Omental fat pad (tissue), 4 donors: Measurements from ENCODE around the gene GNPTAB. TPM values are rescaled to one million over a fixed set of nuclear protein-coding genes. Genes with fewer than 3 reads are reported as not detected.
A peak's percentile ranks its signal among the peaks of the same experiment; 100 is the strongest.

Source experiments
- ATAC-seq: fragments of 150-250 bp; one replicate; pipeline ENCODE4 v1.9.1; 2016; ENCODE audit warnings: mild to moderate bottlenecking, moderate library complexity; ENCODE audit not compliant: low FRiP score
- DNase-seq: peaks from one replicate; pipeline ENCODE4 v3.0.0-alpha.2; 2019; ENCODE audit warnings: low spot score
- total RNA-seq, 4 donors: library from RNA; depleted of rRNA; stranded (reverse); fragments of >200 nt; gene quantifications; one replicate each; pipeline ENCODE4 v1.1.0, GENCODE V29; 2016
- TF ChIP-seq, protein P1 (sequence below), 3 donors: fragments of 450-650 bp; IDR thresholded peaks; one replicate each; pipeline ENCODE4 v1.5.1; 2016 to 2017; ENCODE audit warnings: antibody characterized with exemption in 3 of 3, mild to moderate bottlenecking in 3 of 3, moderate library complexity in 2 of 3

GNPTAB gene
- total RNA-seq, 4 donors from 2014 or later: 18.3 to 28.8 (median 24.8) TPM

DNA sequence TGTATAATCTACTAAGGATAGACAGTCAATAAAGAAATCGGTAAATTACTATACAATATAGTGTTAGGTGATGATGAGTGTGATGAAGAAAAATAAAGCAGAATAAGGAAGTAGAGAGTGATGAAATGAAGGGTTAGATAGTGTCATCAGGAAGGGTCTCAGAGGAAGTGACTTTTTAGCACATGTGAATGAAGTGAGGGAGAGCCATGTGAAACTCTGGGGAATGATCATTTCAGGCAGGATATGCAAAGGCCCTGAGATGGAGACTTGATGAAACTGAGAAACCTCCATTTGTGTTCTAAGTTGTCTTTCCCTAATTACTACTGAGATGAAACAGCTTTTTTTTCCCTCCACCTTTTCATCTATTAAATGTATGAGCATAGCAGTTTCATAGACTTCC, 19.4 kb upstream of the GNPTAB start:
- ATAC-seq (no peak), DNase-seq (no peak)
- TF ChIP-seq, protein P1, sequence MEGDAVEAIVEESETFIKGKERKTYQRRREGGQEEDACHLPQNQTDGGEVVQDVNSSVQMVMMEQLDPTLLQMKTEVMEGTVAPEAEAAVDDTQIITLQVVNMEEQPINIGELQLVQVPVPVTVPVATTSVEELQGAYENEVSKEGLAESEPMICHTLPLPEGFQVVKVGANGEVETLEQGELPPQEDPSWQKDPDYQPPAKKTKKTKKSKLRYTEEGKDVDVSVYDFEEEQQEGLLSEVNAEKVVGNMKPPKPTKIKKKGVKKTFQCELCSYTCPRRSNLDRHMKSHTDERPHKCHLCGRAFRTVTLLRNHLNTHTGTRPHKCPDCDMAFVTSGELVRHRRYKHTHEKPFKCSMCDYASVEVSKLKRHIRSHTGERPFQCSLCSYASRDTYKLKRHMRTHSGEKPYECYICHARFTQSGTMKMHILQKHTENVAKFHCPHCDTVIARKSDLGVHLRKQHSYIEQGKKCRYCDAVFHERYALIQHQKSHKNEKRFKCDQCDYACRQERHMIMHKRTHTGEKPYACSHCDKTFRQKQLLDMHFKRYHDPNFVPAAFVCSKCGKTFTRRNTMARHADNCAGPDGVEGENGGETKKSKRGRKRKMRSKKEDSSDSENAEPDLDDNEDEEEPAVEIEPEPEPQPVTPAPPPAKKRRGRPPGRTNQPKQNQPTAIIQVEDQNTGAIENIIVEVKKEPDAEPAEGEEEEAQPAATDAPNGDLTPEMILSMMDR (IDR thresholded peaks at IDR 0.05): no peak

- TF ChIP-seq, protein P1 (IDR thresholded peaks at IDR 0.05): no peak
- no peak for ATAC-seq
- no peak for DNase-seq
Measured at GRCh38 chr12:101847325-101847724, 16.6 kb upstream of the GNPTAB start.

GRCh38 chr12:101845137-101845711, 14.5 kb upstream of the GNPTAB start:
- ATAC-seq (no peak), DNase-seq (no peak)
- TF ChIP-seq, protein P1 (IDR thresholded peaks at IDR 0.05): no peak

DNA sequence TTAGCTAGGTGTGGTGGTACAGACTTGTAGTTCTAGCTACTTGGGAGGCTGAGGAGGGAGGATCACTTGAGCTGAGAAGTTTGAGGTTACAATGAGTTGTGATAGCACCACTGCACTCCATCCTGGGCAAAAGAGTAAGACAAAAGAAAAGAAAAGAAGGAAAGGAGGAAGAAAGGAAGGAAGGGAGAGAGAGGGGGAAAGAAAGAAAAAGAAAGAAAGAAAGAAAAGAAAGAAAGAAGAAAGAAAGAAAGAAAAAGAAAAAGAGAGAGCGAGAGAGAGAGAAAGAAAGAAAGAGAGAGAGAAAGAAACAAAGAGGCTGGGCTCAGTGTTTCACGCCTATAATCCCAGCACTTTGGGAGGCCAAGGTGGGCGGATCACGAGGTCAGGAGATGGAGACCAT, 10.3 kb upstream of the GNPTAB start:
- no peak for DNase-seq
- ATAC-seq: no peak
- TF ChIP-seq, protein P1 (IDR thresholded peaks at IDR 0.05): no peak

- peak; percentile 44 for DNase-seq
- TF ChIP-seq, protein P1 (IDR thresholded peaks at IDR 0.05): no peak
- ATAC-seq: no peak
Measured at GRCh38 chr12:101839324-101840283, 8.8 kb upstream of the GNPTAB start.

DNA sequence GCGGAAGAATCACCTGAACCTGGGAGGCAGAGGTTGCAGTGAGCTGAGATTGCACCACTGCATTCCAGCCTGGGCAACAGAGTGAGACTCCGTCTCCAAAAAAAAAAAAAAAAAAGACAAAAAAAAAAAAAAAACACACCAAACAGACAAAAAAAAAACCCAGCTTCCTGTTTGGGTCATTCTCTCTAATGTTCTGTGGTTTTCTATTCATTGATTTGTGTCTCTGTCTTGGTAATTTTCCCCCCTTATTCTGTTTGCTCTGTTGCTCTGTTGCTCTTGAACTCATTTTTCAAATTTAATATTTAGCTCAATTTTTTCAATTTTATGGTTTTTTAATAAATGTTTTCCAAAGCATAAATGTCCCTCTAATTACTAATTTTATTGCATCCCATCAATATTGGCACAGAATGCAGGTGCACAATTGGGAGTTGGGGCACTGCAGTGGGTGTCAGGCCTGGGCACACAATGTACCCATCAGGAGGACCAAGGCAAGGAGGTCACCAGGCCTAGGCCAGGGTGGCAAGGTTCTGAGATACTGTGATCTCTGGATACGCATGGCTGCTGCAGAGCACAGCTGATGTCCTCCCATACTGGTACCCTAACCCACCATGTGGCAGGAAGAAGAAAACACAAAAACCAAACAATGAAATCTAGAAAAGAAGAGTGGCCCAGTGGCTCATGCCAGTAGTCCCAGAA, 8.0 kb upstream of the GNPTAB start:
- TF ChIP-seq, protein P1 (IDR thresholded peaks at IDR 0.05): no peak
- no peak for DNase-seq
- ATAC-seq: no peak
